ENCODE data around the gene MEIOSIN.
"Not testable (repeated sequence)": the region's sequence is repeated elsewhere in the genome, so short reads cannot be mapped to it uniquely, and the experiment has no call there.

DNA sequence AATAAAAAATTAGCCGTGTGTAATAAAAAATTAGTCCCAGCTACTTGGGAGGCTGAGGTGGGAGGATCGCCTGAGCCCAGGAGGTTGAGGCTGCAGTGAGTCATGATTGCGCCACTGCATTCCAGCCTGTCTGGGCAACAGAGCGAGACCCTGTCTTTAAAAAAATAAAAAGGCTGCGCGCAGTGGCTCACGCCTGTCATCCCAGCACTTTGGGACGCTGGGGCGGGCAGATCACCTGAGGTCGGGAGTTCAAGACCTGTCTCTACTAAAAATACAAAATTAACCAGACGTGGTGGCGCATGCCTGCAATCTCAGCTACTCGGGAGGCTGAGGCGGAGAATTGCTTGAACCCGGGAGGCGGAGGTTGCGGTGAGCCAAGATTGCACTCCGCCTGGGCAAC is 4.6 kb upstream of the MEIOSIN start:
- TF ChIP-seq, protein P1, sequence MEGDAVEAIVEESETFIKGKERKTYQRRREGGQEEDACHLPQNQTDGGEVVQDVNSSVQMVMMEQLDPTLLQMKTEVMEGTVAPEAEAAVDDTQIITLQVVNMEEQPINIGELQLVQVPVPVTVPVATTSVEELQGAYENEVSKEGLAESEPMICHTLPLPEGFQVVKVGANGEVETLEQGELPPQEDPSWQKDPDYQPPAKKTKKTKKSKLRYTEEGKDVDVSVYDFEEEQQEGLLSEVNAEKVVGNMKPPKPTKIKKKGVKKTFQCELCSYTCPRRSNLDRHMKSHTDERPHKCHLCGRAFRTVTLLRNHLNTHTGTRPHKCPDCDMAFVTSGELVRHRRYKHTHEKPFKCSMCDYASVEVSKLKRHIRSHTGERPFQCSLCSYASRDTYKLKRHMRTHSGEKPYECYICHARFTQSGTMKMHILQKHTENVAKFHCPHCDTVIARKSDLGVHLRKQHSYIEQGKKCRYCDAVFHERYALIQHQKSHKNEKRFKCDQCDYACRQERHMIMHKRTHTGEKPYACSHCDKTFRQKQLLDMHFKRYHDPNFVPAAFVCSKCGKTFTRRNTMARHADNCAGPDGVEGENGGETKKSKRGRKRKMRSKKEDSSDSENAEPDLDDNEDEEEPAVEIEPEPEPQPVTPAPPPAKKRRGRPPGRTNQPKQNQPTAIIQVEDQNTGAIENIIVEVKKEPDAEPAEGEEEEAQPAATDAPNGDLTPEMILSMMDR (IDR thresholded peaks at IDR 0.05), result not testable (repeated sequence)
- TF ChIP-seq JUND (IDR thresholded peaks at IDR 0.05); YY1 (IDR thresholded peaks at IDR 0.05; ENCODE audit: low read depth); MXI1 (IDR thresholded peaks at IDR 0.05; ENCODE audit: low read depth, low read length); EP300 (IDR thresholded peaks at IDR 0.05; ENCODE audit: borderline replicate concordance in 1 of 2, low read depth in 1 of 2, low read length in 1 of 2); RFX5 (IDR thresholded peaks at IDR 0.05; ENCODE audit: low read length); POLR2AphosphoS5 (IDR thresholded peaks at IDR 0.05; ENCODE audit: low read depth, low read length); SMC3 (IDR thresholded peaks at IDR 0.05; ENCODE audit: low read depth, low read length); RAD21 (IDR thresholded peaks at IDR 0.05; ENCODE audit: low read length); MEF2A (IDR thresholded peaks at IDR 0.05; ENCODE audit: borderline replicate concordance, low read depth): not testable (repeated sequence)
- TF ChIP-seq, protein P2, sequence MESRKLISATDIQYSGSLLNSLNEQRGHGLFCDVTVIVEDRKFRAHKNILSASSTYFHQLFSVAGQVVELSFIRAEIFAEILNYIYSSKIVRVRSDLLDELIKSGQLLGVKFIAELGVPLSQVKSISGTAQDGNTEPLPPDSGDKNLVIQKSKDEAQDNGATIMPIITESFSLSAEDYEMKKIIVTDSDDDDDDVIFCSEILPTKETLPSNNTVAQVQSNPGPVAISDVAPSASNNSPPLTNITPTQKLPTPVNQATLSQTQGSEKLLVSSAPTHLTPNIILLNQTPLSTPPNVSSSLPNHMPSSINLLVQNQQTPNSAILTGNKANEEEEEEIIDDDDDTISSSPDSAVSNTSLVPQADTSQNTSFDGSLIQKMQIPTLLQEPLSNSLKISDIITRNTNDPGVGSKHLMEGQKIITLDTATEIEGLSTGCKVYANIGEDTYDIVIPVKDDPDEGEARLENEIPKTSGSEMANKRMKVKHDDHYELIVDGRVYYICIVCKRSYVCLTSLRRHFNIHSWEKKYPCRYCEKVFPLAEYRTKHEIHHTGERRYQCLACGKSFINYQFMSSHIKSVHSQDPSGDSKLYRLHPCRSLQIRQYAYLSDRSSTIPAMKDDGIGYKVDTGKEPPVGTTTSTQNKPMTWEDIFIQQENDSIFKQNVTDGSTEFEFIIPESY (IDR thresholded peaks at IDR 0.05; ENCODE audit: borderline replicate concordance, low read depth), result not testable (repeated sequence)
- TF ChIP-seq, protein P3, sequence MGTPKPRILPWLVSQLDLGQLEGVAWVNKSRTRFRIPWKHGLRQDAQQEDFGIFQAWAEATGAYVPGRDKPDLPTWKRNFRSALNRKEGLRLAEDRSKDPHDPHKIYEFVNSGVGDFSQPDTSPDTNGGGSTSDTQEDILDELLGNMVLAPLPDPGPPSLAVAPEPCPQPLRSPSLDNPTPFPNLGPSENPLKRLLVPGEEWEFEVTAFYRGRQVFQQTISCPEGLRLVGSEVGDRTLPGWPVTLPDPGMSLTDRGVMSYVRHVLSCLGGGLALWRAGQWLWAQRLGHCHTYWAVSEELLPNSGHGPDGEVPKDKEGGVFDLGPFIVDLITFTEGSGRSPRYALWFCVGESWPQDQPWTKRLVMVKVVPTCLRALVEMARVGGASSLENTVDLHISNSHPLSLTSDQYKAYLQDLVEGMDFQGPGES (IDR thresholded peaks at IDR 0.05; ENCODE audit: low read depth, low read length), result not testable (repeated sequence)
- TF ChIP-seq, protein P4, sequence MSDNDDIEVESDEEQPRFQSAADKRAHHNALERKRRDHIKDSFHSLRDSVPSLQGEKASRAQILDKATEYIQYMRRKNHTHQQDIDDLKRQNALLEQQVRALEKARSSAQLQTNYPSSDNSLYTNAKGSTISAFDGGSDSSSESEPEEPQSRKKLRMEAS (IDR thresholded peaks at IDR 0.05; ENCODE audit: low read depth), result not testable (repeated sequence)
- TF ChIP-seq, protein P5, sequence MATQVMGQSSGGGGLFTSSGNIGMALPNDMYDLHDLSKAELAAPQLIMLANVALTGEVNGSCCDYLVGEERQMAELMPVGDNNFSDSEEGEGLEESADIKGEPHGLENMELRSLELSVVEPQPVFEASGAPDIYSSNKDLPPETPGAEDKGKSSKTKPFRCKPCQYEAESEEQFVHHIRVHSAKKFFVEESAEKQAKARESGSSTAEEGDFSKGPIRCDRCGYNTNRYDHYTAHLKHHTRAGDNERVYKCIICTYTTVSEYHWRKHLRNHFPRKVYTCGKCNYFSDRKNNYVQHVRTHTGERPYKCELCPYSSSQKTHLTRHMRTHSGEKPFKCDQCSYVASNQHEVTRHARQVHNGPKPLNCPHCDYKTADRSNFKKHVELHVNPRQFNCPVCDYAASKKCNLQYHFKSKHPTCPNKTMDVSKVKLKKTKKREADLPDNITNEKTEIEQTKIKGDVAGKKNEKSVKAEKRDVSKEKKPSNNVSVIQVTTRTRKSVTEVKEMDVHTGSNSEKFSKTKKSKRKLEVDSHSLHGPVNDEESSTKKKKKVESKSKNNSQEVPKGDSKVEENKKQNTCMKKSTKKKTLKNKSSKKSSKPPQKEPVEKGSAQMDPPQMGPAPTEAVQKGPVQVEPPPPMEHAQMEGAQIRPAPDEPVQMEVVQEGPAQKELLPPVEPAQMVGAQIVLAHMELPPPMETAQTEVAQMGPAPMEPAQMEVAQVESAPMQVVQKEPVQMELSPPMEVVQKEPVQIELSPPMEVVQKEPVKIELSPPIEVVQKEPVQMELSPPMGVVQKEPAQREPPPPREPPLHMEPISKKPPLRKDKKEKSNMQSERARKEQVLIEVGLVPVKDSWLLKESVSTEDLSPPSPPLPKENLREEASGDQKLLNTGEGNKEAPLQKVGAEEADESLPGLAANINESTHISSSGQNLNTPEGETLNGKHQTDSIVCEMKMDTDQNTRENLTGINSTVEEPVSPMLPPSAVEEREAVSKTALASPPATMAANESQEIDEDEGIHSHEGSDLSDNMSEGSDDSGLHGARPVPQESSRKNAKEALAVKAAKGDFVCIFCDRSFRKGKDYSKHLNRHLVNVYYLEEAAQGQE (IDR thresholded peaks at IDR 0.05; ENCODE audit: low read depth, low read length), result not testable (repeated sequence)

Data from SK-N-SH (cell line).